ENCODE data around the gene RAB20.

- no peak for TF ChIP-seq CTCF (IDR thresholded peaks at IDR 0.05; ENCODE audit: control extremely low read depth in 1 of 3, insufficient read depth in 1 of 3, low read depth in 1 of 3, low read length in 3 of 3)
- TF ChIP-seq FOSL1 (IDR thresholded peaks at IDR 0.05; ENCODE audit: insufficient read depth, low read depth, low read length) = no peak
- TF ChIP-seq USF2 (IDR thresholded peaks at IDR 0.05; ENCODE audit: low read length) = no peak
- TF ChIP-seq ZNF274 (IDR thresholded peaks at IDR 0.05; ENCODE audit: borderline replicate concordance, extremely low read depth, low read length) = no peak
Observed at GRCh38 chr13:110476220-110476617, 85.3 kb downstream of the RAB20 start.
